A549 (cell line): Measurements from ENCODE around the gene PTP4A2. TPM values are rescaled to one million over a fixed set of nuclear protein-coding genes. Genes with fewer than 3 reads are reported as not detected.

Experiments
- ATAC-seq, 2 experiments: fragments of 200-7000 bp in 1 of 2; fragments of >200 bp in 1 of 2; cut with Nextera tagmentation in 1 of 2; cut with Tn5 transposase in 1 of 2; 3 replicates each; pipeline versions ENCODE4 v1.8.0 to v1.9.1; 2018 to 2020; ENCODE audit warnings: mild to moderate bottlenecking in 1 of 2, moderate library complexity in 1 of 2
- CTCF ChIA-PET: fragments of 300-600 bp; sonication (Branson Sonifier 250); formaldehyde crosslinking; extraction: SDS; loops from one replicate; lab custom pipeline; 2021; ENCODE audit warnings: antibody characterized with exemption, inconsistent platforms; lab: Yijun Ruan, JAX
- POLR2A ChIA-PET: fragments of 350-600 bp; formaldehyde crosslinking; extraction: SDS; loops from one replicate; lab custom pipeline; 2021; ENCODE audit warnings: antibody characterized with exemption, inconsistent platforms; lab: Yijun Ruan, JAX
- DNase-seq, 2 experiments: peaks; one replicate each; pipeline versions ENCODE4 v3.0.0 to v3.0.0-alpha.2; 2011 to 2016; ENCODE audit warnings: low read depth in 1 of 2, low spot score in 1 of 2
- FAIRE-seq: peaks from 2 replicates; lab custom pipeline; 2011; peaks lifted over from hg19 to GRCh38; lab: Jason Lieb, UNC
- H3K27ac ChIP-seq, 2 experiments: fragments of >200 bp; sonication (Bioruptor Twin); formaldehyde crosslinking; 3 replicates each; pipeline ENCODE4 v1.5.1; 2016 to 2017
- H3K4me1 ChIP-seq: fragments of >200 bp; sonication (Bioruptor Twin); formaldehyde crosslinking; 3 replicates; pipeline ENCODE4 v1.6.1; 2016
- H3K4me2 ChIP-seq: fragments of >200 bp; sonication (Bioruptor Twin); formaldehyde crosslinking; 3 replicates; pipeline ENCODE4 v1.6.1; 2016
- H3K4me3 ChIP-seq: fragments of >200 bp; sonication (Bioruptor Twin); formaldehyde crosslinking; 3 replicates; pipeline ENCODE4 v1.5.1; 2016
- H3K9me3 ChIP-seq: fragments of >200 bp; sonication (Bioruptor Twin); formaldehyde crosslinking; 3 replicates; pipeline ENCODE4 v1.6.1; 2016
- BHLHE40 ChIP-seq: IDR thresholded peaks from 2 replicates; pipeline ENCODE4 v1.6.1; 2012; ENCODE audit warnings: low read depth, low read length, inconsistent platforms
- CBX2 ChIP-seq: fragments of 200-600 bp; sonication (generic); IDR thresholded peaks from 2 replicates; pipeline ENCODE4 v1.6.1; 2016; ENCODE audit warnings: low read depth, mild to moderate bottlenecking, borderline replicate concordance
- CBX8 ChIP-seq: fragments of 200-600 bp; sonication (generic); IDR thresholded peaks from 2 replicates; pipeline ENCODE4 v1.6.1; 2016
- CEBPB ChIP-seq, 2 experiments: fragments of >200 bp in 1 of 2; sonication (Bioruptor Twin) in 1 of 2; formaldehyde crosslinking in 1 of 2; IDR thresholded peaks; 2 replicates each; pipeline ENCODE4 v1.6.1; 2012 to 2016
- EP300 ChIP-seq, 2 experiments: fragments of >200 bp; sonication (Bioruptor Twin); formaldehyde crosslinking; IDR thresholded peaks; 2 replicates in 1 of 2; 3 replicates in 1 of 2; pipeline ENCODE4 v1.6.1; 2016 to 2017
- HDAC2 ChIP-seq: fragments of 200-600 bp; sonication (generic); IDR thresholded peaks from 2 replicates; pipeline ENCODE4 v1.6.1; 2016
- HOXB5 ChIP-seq: fragments of 250-450 bp; sonication (Bioruptor Pico); IDR thresholded peaks from 2 replicates; pipeline ENCODE4 v1.5.0; 2020; ENCODE audit warnings: mild to moderate bottlenecking, moderate library complexity
- JUN ChIP-seq, 2 experiments: fragments of >200 bp; sonication (Bioruptor Twin); formaldehyde crosslinking; IDR thresholded peaks; 2 replicates in 1 of 2; 3 replicates in 1 of 2; pipeline ENCODE4 v1.6.1; 2016 to 2017
- KDM5A ChIP-seq: fragments of 200-600 bp; sonication (generic); IDR thresholded peaks from 2 replicates; pipeline ENCODE4 v1.6.1; 2016; ENCODE audit warnings: antibody characterized with exemption, mild to moderate bottlenecking
- MAFK ChIP-seq: fragments of 450-650 bp; IDR thresholded peaks from 2 replicates; pipeline ENCODE4 v1.6.1; 2014; ENCODE audit not compliant: partially characterized antibody
- MYC ChIP-seq: IDR thresholded peaks from 2 replicates; pipeline ENCODE4 v1.6.1; 2012; ENCODE audit warnings: mild to moderate bottlenecking, inconsistent platforms, low read length, improper control_type of control experiment, borderline replicate concordance
- PHF8 ChIP-seq: fragments of 200-600 bp; sonication (generic); IDR thresholded peaks from 2 replicates; pipeline ENCODE4 v1.6.1; 2016; ENCODE audit warnings: low read depth, mild to moderate bottlenecking, antibody characterized with exemption, moderate library complexity, borderline replicate concordance
- RAD21 ChIP-seq, 2 experiments: fragments of >200 bp in 1 of 2; sonication (Bioruptor Twin) in 1 of 2; formaldehyde crosslinking in 1 of 2; IDR thresholded peaks in 1 of 2; conservative IDR thresholded peaks in 1 of 2; 2 replicates in 1 of 2; 3 replicates in 1 of 2; pipeline ENCODE4 v1.6.1; 2012 to 2018; ENCODE audit warnings: inconsistent platforms in 1 of 2
- RCOR1 ChIP-seq: fragments of 150-350 bp; IDR thresholded peaks from 2 replicates; pipeline ENCODE4 v1.6.1; 2014; ENCODE audit warnings: antibody characterized with exemption, low read length, low read depth
- SMC3 ChIP-seq: fragments of >200 bp; sonication (Bioruptor Twin); formaldehyde crosslinking; IDR thresholded peaks from 3 replicates; pipeline ENCODE4 v1.6.1; 2018; ENCODE audit warnings: inconsistent platforms
- TP53 ChIP-seq: fragments of 250-450 bp; sonication (Bioruptor Pico); IDR thresholded peaks from 2 replicates; pipeline ENCODE4 v1.5.0; 2021; ENCODE audit warnings: mild to moderate bottlenecking, moderate library complexity
- ZC3H11A ChIP-seq: fragments of 450-650 bp; IDR thresholded peaks from 2 replicates; pipeline ENCODE4 v1.6.1; 2014; ENCODE audit warnings: antibody characterized with exemption, mild to moderate bottlenecking
- ZNF302 ChIP-seq: fragments of 250-450 bp; sonication (Bioruptor Pico); IDR thresholded peaks from 2 replicates; pipeline ENCODE4 v1.9.0; 2021; ENCODE audit warnings: inconsistent platforms, mild to moderate bottlenecking, moderate library complexity
- ZSCAN20 ChIP-seq: fragments of 250-450 bp; sonication (Bioruptor Pico); IDR thresholded peaks from 2 replicates; pipeline ENCODE4 v1.8.0; 2022; ENCODE audit warnings: mild to moderate bottlenecking, moderate library complexity
- WGBS: methylation state at CpG from one replicate; pipeline ENCODE4 v1.1.6; 2017; ENCODE audit errors: missing lambda C conversion rate; 5-methylcytosine and 5-hydroxymethylcytosine counted together
- polyA plus RNA-seq, 4 experiments: library from polyadenylated mRNA; depleted of rRNA in 3 of 4; stranded (reverse); fragments of >200 nt; fragmentation: RNase III in 1 of 4; extraction: RNeasy Plus Mini Kit Qiagen cat#74134 plus additional on column Dnase treatment in 1 of 4; gene quantifications; 2 replicates in 3 of 4; 3 replicates in 1 of 4; pipeline ENCODE4 v1.2.3, GENCODE V29; 2011 to 2017
- TF ChIP-seq, protein P1 (sequence below): fragments of 450-650 bp; IDR thresholded peaks from 2 replicates; pipeline ENCODE4 v1.6.1; 2014; ENCODE audit warnings: antibody characterized with exemption
- TF ChIP-seq, protein P2 (sequence below): fragments of >200 bp; sonication (Bioruptor Twin); formaldehyde crosslinking; IDR thresholded peaks from 3 replicates; pipeline ENCODE4 v1.5.1; 2016
- TF ChIP-seq, protein P3 (sequence below): fragments of 200-600 bp; sonication (generic); IDR thresholded peaks from 2 replicates; pipeline ENCODE4 v1.6.1; 2016; ENCODE audit warnings: antibody characterized with exemption, mild to moderate bottlenecking, moderate library complexity
- TF ChIP-seq, protein P4 (sequence below): fragments of >200 bp; sonication (Bioruptor Twin); formaldehyde crosslinking; IDR thresholded peaks from 3 replicates; pipeline ENCODE4 v1.6.1; 2016

PTP4A2 gene
- polyA plus RNA-seq, 2 of the 4 experiments (the other 2 are of a cell fraction), result 234 to 563 TPM

DNA sequence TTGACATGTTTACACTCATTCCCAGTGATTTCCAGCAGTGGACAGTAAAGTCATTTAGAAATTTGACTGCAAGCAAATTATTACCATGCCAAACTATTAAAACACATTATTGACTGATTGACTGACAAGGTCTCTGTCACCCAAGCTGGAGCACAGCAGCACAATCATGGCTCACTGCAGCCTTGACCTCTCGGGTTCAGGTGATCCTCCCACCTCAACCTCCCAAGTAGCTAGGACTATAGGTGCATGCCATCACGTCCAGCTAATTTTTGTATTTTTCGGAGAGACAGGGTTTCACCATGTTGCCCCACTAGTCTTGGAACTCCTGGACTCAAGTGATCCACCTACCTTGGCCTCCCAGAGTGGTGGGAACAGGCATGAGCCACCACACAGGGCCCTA, 24.2 kb downstream of the PTP4A2 start:
- ATAC-seq, result no peak
- FAIRE-seq, result no peak
- POLR2A ChIA-PET, result no interaction called here
- WGBS, result 100% methylated on average over 3 of the region's 3 CpGs
- H3K4me1 ChIP-seq, result peaks cover 49% of the 10 kb centered on the region
- no peak overlapping the region for H3K4me2 ChIP-seq
- CTCF ChIA-PET, result interaction anchor here (0.7 to 2.3 kb wide), 4 partner anchors 10 to 146 kb away, joined by 3 to 7 read pairs (median 4); no protein-coding TSS in a partner anchor
- no peak for TF ChIP-seq KDM5A
- TF ChIP-seq MYC, result no peak
- no peak for TF ChIP-seq TP53 (CRISPR knock-in tag)
- TF ChIP-seq PHF8, result no peak
- no peak for TF ChIP-seq ZC3H11A
- TF ChIP-seq, protein P1, sequence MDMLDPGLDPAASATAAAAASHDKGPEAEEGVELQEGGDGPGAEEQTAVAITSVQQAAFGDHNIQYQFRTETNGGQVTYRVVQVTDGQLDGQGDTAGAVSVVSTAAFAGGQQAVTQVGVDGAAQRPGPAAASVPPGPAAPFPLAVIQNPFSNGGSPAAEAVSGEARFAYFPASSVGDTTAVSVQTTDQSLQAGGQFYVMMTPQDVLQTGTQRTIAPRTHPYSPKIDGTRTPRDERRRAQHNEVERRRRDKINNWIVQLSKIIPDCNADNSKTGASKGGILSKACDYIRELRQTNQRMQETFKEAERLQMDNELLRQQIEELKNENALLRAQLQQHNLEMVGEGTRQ, result no peak
- TF ChIP-seq CBX8, result no peak
- TF ChIP-seq SMC3, result no peak
- TF ChIP-seq EP300 (IDR thresholded peaks at IDR 0.05), result no peak
- TF ChIP-seq CBX2, result no peak
- TF ChIP-seq, protein P2, sequence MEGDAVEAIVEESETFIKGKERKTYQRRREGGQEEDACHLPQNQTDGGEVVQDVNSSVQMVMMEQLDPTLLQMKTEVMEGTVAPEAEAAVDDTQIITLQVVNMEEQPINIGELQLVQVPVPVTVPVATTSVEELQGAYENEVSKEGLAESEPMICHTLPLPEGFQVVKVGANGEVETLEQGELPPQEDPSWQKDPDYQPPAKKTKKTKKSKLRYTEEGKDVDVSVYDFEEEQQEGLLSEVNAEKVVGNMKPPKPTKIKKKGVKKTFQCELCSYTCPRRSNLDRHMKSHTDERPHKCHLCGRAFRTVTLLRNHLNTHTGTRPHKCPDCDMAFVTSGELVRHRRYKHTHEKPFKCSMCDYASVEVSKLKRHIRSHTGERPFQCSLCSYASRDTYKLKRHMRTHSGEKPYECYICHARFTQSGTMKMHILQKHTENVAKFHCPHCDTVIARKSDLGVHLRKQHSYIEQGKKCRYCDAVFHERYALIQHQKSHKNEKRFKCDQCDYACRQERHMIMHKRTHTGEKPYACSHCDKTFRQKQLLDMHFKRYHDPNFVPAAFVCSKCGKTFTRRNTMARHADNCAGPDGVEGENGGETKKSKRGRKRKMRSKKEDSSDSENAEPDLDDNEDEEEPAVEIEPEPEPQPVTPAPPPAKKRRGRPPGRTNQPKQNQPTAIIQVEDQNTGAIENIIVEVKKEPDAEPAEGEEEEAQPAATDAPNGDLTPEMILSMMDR, result no peak
- no peak for TF ChIP-seq JUN (IDR thresholded peaks at IDR 0.05)
- no peak overlapping the region for H3K27ac ChIP-seq
- no peak overlapping the region for H3K4me3 ChIP-seq
- no peak for DNase-seq
- no peaks in the 10 kb centered on the region for H3K9me3 ChIP-seq

DNA sequence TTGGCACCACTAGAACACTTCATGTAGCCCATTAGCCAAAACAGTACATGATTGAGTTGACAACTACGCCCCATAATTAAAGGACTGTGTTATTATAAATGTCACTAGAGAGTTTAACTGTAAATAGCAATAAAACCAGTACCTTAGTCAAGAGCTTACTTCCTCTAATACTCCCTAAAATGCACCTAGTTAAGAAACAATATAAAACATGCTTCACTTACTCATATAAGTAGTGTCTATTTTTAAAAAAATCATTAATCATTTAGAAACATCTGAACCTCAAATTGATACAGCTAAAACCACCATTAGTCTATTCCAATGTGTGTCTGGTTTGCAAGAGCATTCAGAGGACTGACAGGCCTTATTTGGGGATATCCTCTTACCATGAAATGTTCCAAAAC, 25.3 kb downstream of the PTP4A2 start:
- Histone ChIP-seq H3K4me1 (peaks cover 51% of the 10 kb centered on the region), H3K9me3 (no peaks in the 10 kb centered on the region), H3K4me2 (peak overlapping the region; percentile 40; the same call in 1 of the 3 replicates), H3K27ac (no peak overlapping the region), H3K4me3 (no peak overlapping the region)
- TF ChIP-seq HDAC2, result no peak
- TF ChIP-seq, protein P3, sequence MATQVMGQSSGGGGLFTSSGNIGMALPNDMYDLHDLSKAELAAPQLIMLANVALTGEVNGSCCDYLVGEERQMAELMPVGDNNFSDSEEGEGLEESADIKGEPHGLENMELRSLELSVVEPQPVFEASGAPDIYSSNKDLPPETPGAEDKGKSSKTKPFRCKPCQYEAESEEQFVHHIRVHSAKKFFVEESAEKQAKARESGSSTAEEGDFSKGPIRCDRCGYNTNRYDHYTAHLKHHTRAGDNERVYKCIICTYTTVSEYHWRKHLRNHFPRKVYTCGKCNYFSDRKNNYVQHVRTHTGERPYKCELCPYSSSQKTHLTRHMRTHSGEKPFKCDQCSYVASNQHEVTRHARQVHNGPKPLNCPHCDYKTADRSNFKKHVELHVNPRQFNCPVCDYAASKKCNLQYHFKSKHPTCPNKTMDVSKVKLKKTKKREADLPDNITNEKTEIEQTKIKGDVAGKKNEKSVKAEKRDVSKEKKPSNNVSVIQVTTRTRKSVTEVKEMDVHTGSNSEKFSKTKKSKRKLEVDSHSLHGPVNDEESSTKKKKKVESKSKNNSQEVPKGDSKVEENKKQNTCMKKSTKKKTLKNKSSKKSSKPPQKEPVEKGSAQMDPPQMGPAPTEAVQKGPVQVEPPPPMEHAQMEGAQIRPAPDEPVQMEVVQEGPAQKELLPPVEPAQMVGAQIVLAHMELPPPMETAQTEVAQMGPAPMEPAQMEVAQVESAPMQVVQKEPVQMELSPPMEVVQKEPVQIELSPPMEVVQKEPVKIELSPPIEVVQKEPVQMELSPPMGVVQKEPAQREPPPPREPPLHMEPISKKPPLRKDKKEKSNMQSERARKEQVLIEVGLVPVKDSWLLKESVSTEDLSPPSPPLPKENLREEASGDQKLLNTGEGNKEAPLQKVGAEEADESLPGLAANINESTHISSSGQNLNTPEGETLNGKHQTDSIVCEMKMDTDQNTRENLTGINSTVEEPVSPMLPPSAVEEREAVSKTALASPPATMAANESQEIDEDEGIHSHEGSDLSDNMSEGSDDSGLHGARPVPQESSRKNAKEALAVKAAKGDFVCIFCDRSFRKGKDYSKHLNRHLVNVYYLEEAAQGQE, result no peak
- no peak for TF ChIP-seq MAFK
- TF ChIP-seq EP300 (IDR thresholded peaks at IDR 0.05), result no peak
- no peak for TF ChIP-seq RAD21 (conservative IDR thresholded peaks at IDR 0.05 in 1 of 2, IDR thresholded peaks at IDR 0.05 in 1 of 2)
- TF ChIP-seq HOXB5 (CRISPR knock-in tag), result no peak
- TF ChIP-seq CEBPB (IDR thresholded peaks at IDR 0.05), result no peak
- no peak for TF ChIP-seq ZNF302 (CRISPR knock-in tag)
- TF ChIP-seq CBX2, result no peak
- no peak for TF ChIP-seq BHLHE40
- TF ChIP-seq, protein P2, result no peak
- TF ChIP-seq CBX8, result no peak
- TF ChIP-seq, protein P4, sequence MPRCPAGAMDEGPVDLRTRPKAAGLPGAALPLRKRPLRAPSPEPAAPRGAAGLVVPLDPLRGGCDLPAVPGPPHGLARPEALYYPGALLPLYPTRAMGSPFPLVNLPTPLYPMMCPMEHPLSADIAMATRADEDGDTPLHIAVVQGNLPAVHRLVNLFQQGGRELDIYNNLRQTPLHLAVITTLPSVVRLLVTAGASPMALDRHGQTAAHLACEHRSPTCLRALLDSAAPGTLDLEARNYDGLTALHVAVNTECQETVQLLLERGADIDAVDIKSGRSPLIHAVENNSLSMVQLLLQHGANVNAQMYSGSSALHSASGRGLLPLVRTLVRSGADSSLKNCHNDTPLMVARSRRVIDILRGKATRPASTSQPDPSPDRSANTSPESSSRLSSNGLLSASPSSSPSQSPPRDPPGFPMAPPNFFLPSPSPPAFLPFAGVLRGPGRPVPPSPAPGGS, result no peak
- no peak for TF ChIP-seq RCOR1
- no peak for TF ChIP-seq ZSCAN20 (CRISPR knock-in tag)
- FAIRE-seq (no peak), DNase-seq (no peak), ATAC-seq (no peak)
- POLR2A ChIA-PET, result no interaction called here
- CTCF ChIA-PET, result interaction anchor here (0.7 to 2.8 kb wide), 4 partner anchors 22 to 109 kb away, joined by 3 to 10 read pairs (median 6); partner anchors contain the start of gene SPOCD1
- WGBS, result 94% methylated on average over 1 of the region's 1 CpG
